Hepatocyte (in vitro differentiated cells): ENCODE data around the gene SLC22A15. TPM values are rescaled to one million over a fixed set of nuclear protein-coding genes. Genes with fewer than 3 reads are reported as not detected.
"Not testable (repeated sequence)": the region's sequence is repeated elsewhere in the genome, so short reads cannot be mapped to it uniquely, and the experiment has no call there.

Experiments
- DNase-seq: peaks from one replicate; pipeline ENCODE4 v3.0.0-alpha.2; 2016; ENCODE audit warnings: low spot score
- H2AFZ ChIP-seq: fragments of 200-600 bp; sonication (generic); 2 replicates; pipeline ENCODE4 v1.6.0; 2016; ENCODE audit warnings: antibody characterized with exemption, mild to moderate bottlenecking
- H3K27ac ChIP-seq: fragments of 200-600 bp; sonication (generic); 2 replicates; pipeline ENCODE4 v1.5.1; 2016; ENCODE audit warnings: mild to moderate bottlenecking
- H3K27me3 ChIP-seq: fragments of 200-600 bp; sonication (generic); 2 replicates; pipeline ENCODE4 v1.6.1; 2016
- H3K36me3 ChIP-seq: fragments of 200-600 bp; sonication (generic); replicated peaks from 2 replicates; pipeline ENCODE4 v1.5.1; 2016; ENCODE audit warnings: low read depth; ENCODE audit not compliant: insufficient read depth
- H3K4me1 ChIP-seq: fragments of 200-600 bp; sonication (generic); 2 replicates; pipeline ENCODE4 v1.5.1; 2016; ENCODE audit warnings: mild to moderate bottlenecking, moderate library complexity; ENCODE audit not compliant: insufficient read depth
- H3K4me2 ChIP-seq: fragments of 200-600 bp; sonication (generic); 2 replicates; pipeline ENCODE4 v1.6.0; 2016
- H3K4me3 ChIP-seq: fragments of 200-600 bp; sonication (generic); 2 replicates; pipeline ENCODE4 v1.5.1; 2016; ENCODE audit warnings: mild to moderate bottlenecking
- H3K79me2 ChIP-seq: fragments of 200-600 bp; sonication (generic); 2 replicates; pipeline ENCODE4 v1.6.0; 2017; ENCODE audit warnings: mild to moderate bottlenecking
- H3K9me2 ChIP-seq: fragments of 200-600 bp; sonication (generic); replicated peaks from 2 replicates; pipeline ENCODE4 v1.6.0; 2017; ENCODE audit warnings: mild to moderate bottlenecking; ENCODE audit not compliant: insufficient read depth
- H3K9me3 ChIP-seq: fragments of 200-600 bp; sonication (generic); 2 replicates; pipeline ENCODE4 v1.5.1; 2016; ENCODE audit warnings: low read depth, mild to moderate bottlenecking
- H4K20me1 ChIP-seq: fragments of 200-600 bp; sonication (generic); 2 replicates; pipeline ENCODE4 v1.6.0; 2016; ENCODE audit warnings: mild to moderate bottlenecking; ENCODE audit not compliant: insufficient read depth, poor library complexity, severe bottlenecking
- EZH2 ChIP-seq: fragments of 200-600 bp; sonication (generic); IDR thresholded peaks from 2 replicates; pipeline ENCODE4 v1.6.1; 2016; ENCODE audit warnings: antibody characterized with exemption, mild to moderate bottlenecking, borderline replicate concordance
- EZH2phosphoT487 ChIP-seq: fragments of 200-600 bp; sonication (generic); IDR thresholded peaks from one replicate; pipeline ENCODE4 v1.6.1; 2018; ENCODE audit warnings: antibody characterized with exemption, mild to moderate bottlenecking, low read depth, moderate library complexity; ENCODE audit not compliant: unreplicated experiment, severe bottlenecking
- WGBS: methylation state at CpG from one replicate; pipeline ENCODE4 v1.1.6; 2016; ENCODE audit warnings: low lambda C conversion rate; ENCODE audit errors: missing lambda C conversion rate; 5-methylcytosine and 5-hydroxymethylcytosine counted together
- polyA plus RNA-seq: library from polyadenylated mRNA; unstranded; fragments of >200 nt; fragmentation: Nextera tagmentation; extraction: Ambion mirVana; gene quantifications from 2 replicates; pipeline ENCODE4 v1.2.1, GENCODE V29; 2016
- total RNA-seq: library from RNA; depleted of rRNA; stranded (reverse); fragments of >200 nt; gene quantifications from 2 replicates; pipeline ENCODE4 v1.2.3, GENCODE V29; 2014
- TF ChIP-seq, protein P1 (sequence below): fragments of 200-600 bp; sonication (generic); IDR thresholded peaks from 2 replicates; pipeline ENCODE4 v1.5.1; 2016; ENCODE audit warnings: antibody characterized with exemption, mild to moderate bottlenecking; ENCODE audit not compliant: poor library complexity

Gene SLC22A15
- total and polyA plus RNA-seq, 2 experiments from 2014 or later = 3.4 to 5.4 TPM

DNA sequence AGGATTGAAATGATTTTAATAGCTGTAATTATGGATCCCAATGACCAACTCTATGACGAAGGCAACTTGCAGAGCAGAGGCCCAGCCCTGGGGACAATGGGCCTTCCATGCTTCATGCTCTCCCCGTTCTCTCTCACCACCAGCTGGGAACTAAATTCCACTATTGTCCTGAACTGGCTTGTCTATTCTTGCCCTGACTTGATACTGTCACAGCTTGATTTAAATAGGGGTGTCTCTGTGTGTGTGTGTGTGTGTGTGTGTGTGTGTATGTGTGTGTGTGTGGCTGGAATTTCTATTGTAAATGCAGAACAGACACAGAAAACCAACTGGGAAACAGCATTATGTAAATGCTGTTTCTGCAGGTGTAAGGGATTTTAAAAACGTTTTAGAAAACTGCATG, 57.0 kb downstream of the SLC22A15 start:
- no peak for DNase-seq
- Histone ChIP-seq H3K4me2 (no peak overlapping the region), H3K4me3 (no peak overlapping the region), H3K9me3 (no peaks in the 10 kb centered on the region), H2AFZ (no peak overlapping the region), H3K4me1 (no peaks in the 10 kb centered on the region), H4K20me1 (no peaks in the 10 kb centered on the region), H3K36me3 (peaks cover 4% of the 10 kb centered on the region), H3K79me2 (no peaks in the 10 kb centered on the region), H3K27ac (no peak overlapping the region), H3K9me2 (no peaks in the 10 kb centered on the region), H3K27me3 (no peaks in the 10 kb centered on the region)
- 67% methylated on average over 3 of the region's 3 CpGs for WGBS
- TF ChIP-seq EZH2 = no peak
- no peak for TF ChIP-seq EZH2phosphoT487
- TF ChIP-seq, protein P1, sequence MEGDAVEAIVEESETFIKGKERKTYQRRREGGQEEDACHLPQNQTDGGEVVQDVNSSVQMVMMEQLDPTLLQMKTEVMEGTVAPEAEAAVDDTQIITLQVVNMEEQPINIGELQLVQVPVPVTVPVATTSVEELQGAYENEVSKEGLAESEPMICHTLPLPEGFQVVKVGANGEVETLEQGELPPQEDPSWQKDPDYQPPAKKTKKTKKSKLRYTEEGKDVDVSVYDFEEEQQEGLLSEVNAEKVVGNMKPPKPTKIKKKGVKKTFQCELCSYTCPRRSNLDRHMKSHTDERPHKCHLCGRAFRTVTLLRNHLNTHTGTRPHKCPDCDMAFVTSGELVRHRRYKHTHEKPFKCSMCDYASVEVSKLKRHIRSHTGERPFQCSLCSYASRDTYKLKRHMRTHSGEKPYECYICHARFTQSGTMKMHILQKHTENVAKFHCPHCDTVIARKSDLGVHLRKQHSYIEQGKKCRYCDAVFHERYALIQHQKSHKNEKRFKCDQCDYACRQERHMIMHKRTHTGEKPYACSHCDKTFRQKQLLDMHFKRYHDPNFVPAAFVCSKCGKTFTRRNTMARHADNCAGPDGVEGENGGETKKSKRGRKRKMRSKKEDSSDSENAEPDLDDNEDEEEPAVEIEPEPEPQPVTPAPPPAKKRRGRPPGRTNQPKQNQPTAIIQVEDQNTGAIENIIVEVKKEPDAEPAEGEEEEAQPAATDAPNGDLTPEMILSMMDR = no peak

DNA sequence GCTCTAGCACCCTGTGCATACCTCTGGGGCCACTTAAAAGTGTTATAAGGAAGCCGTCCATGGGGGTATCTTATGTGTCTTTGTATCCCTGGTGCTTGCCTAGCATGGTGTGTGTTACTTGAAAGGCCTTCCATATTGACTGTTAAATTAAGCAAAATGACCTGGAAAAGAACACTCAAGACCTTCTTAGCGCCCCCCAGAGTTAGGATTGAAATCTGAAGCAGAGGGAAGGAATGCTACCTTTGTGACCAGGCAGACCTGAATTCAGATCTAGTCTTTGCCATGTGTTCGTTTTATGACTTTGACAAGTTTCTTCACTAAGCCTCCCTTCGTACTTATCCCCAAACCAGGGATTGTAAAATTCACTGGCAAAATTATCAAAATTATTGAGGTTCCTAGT, 59.9 kb downstream of the SLC22A15 start:
- H2AFZ ChIP-seq = no peak overlapping the region
- TF ChIP-seq, protein P1 = no peak
- TF ChIP-seq EZH2phosphoT487 (no peak), EZH2 (no peak)
- no peak overlapping the region for H3K4me2 ChIP-seq
- WGBS = 85% methylated on average over 4 of the region's 4 CpGs
- no peak overlapping the region for H3K27ac ChIP-seq
- H3K4me1 ChIP-seq = no peaks in the 10 kb centered on the region
- H3K4me3 ChIP-seq = no peak overlapping the region
- no peak for DNase-seq
- H3K79me2 ChIP-seq = no peaks in the 10 kb centered on the region
- no peaks in the 10 kb centered on the region for H4K20me1 ChIP-seq
- H3K27me3 ChIP-seq = no peaks in the 10 kb centered on the region
- peaks cover 4% of the 10 kb centered on the region for H3K36me3 ChIP-seq
- H3K9me2 ChIP-seq = no peaks in the 10 kb centered on the region
- no peaks in the 10 kb centered on the region for H3K9me3 ChIP-seq

DNA sequence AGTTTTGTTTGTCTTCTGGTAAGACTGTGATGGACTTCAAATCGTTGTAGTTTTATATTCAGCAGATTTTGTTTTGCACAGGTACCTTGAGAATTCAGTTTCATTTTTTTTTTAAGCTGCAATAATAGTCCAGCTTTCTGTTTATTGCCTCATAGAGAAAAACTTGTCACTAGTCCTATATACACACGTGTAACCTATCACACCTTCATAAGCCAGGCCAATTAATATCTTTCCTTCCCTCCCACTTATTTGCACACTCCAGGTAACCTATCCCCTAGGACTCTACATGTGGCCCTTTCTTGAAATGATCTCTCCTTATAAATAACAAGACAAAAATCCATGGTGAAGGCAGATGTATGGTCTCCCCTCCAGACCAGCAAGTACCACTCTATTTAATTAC, 62.4 kb downstream of the SLC22A15 start:
- TF ChIP-seq EZH2 (no peak), EZH2phosphoT487 (no peak)
- TF ChIP-seq, protein P1 = no peak
- WGBS = 42% methylated on average over 2 of the region's 2 CpGs
- H3K27me3 ChIP-seq = no peaks in the 10 kb centered on the region
- no peak overlapping the region for H3K4me2 ChIP-seq
- H3K79me2 ChIP-seq = no peaks in the 10 kb centered on the region
- no peak overlapping the region for H2AFZ ChIP-seq
- no peak overlapping the region for H3K4me3 ChIP-seq
- no peaks in the 10 kb centered on the region for H3K9me3 ChIP-seq
- H3K4me1 ChIP-seq = no peaks in the 10 kb centered on the region
- peaks cover 2% of the 10 kb centered on the region for H4K20me1 ChIP-seq
- peaks cover 4% of the 10 kb centered on the region for H3K36me3 ChIP-seq
- DNase-seq = no peak
- H3K9me2 ChIP-seq = no peaks in the 10 kb centered on the region
- no peak overlapping the region for H3K27ac ChIP-seq

DNA sequence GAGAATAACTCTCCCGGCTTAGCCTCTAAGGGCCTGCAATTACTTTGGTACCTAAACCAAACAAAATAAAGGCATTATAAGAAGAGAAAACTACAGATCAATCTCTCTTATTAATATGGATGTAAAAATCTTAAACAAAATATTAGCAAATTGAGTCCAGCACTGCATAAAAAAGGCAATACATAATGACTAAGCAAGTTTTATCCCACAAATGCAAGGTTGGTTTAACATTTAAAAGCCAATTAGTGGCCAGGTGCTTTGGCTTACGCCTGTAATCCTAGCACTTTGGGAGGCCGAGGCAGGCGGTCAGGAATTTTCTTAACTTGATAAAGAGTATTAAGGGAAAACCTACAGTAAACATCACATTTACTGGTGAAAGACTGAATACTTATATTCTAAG, 67.8 kb downstream of the SLC22A15 start:
- Histone ChIP-seq H4K20me1 (peaks cover 2% of the 10 kb centered on the region), H3K4me2 (no peak overlapping the region), H3K4me1 (no peaks in the 10 kb centered on the region), H3K27ac (no peak overlapping the region), H3K9me2 (no peaks in the 10 kb centered on the region), H3K27me3 (no peaks in the 10 kb centered on the region), H3K36me3 (no peaks in the 10 kb centered on the region), H3K79me2 (no peaks in the 10 kb centered on the region), H3K4me3 (no peak overlapping the region), H3K9me3 (no peaks in the 10 kb centered on the region), H2AFZ (no peak overlapping the region)
- WGBS = 79% methylated on average over 4 of the region's 4 CpGs
- no peak for TF ChIP-seq EZH2phosphoT487
- DNase-seq = no peak

DNA sequence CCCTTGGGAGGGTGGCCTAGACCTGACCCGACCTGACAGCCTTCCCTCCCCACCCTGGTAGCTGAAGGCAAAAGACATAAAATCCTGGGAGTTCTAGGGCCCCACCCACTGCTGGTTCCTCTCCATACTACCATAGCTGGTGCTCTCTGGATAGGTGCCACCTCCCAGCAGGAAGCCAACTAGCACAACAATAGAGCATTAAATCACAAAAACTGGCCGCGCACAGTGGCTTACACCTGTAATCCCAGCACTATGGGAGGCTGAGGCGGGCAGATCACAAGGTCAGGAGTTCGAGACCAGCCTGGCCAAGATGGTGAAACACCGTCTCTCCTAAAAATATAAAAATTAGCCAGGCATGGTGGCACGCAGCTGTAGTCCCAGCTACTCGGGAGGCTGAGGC, 70.6 kb downstream of the SLC22A15 start:
- not testable (repeated sequence) for H3K9me2 ChIP-seq, H3K27ac ChIP-seq, H4K20me1 ChIP-seq, H3K79me2 ChIP-seq, H3K36me3 ChIP-seq, H2AFZ ChIP-seq, DNase-seq, H3K4me2 ChIP-seq, H3K9me3 ChIP-seq, H3K4me3 ChIP-seq, H3K4me1 ChIP-seq, H3K27me3 ChIP-seq
- WGBS = 97% methylated on average over 8 of the region's 8 CpGs

DNA sequence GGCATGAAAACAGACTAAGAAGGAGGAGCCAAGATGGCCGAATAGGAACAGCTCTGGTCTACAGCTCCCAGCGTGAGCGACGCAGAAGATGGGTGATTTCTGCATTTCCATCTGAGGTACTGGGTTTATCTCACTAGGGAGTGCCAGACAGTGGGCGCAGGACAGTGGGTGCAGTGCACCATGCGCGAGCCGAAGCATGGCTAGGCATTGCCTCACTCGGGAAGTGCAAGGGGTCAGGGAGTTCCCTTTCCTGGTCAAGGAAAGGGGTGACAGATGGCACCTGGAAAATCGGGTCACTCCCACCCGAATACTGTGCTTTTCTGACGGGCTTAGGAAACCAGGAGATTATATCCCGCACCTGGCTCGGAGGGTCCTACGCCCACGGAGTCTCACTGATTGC, 75.6 kb downstream of the SLC22A15 start:
- not testable (repeated sequence) for H3K4me2 ChIP-seq, H3K79me2 ChIP-seq, H3K27me3 ChIP-seq, H3K27ac ChIP-seq, H3K36me3 ChIP-seq, H4K20me1 ChIP-seq, H3K4me3 ChIP-seq, DNase-seq, H3K4me1 ChIP-seq, H2AFZ ChIP-seq, H3K9me2 ChIP-seq, H3K9me3 ChIP-seq
- WGBS = 97% methylated on average over 16 of the region's 16 CpGs
